SK-N-MC (cell line): ENCODE data around the gene ZBTB46.
"Not testable (repeated sequence)": the region's sequence is repeated elsewhere in the genome, so short reads cannot be mapped to it uniquely, and the experiment has no call there.

Experiments used
- DNase-seq: peaks from one replicate; pipeline ENCODE4 v3.0.0-alpha.2; 2011; ENCODE audit warnings: low read depth, low spot score
- H3K27ac ChIP-seq: fragments of 200-600 bp; sonication (generic); 2 replicates; pipeline ENCODE4 v1.5.1; 2016; ENCODE audit warnings: mixed run types
- H3K36me3 ChIP-seq: fragments of 200-600 bp; sonication (generic); 2 replicates; pipeline ENCODE4 v1.6.1; 2017; ENCODE audit warnings: antibody characterized with exemption, low read length, mixed read lengths; ENCODE audit not compliant: insufficient read depth
- H3K4me3 ChIP-seq: fragments of 200-600 bp; sonication (generic); 2 replicates; pipeline ENCODE4 v1.5.1; 2016
- H3K9ac ChIP-seq: fragments of 200-600 bp; sonication (generic); 2 replicates; pipeline ENCODE4 v1.8.0; 2017; ENCODE audit warnings: mixed run types, mixed read lengths; ENCODE audit not compliant: insufficient read length
- H3K9me3 ChIP-seq: fragments of 200-600 bp; sonication (generic); 2 replicates; pipeline ENCODE4 v1.6.1; 2017; ENCODE audit warnings: low read depth, mild to moderate bottlenecking, antibody characterized with exemption, low read length, moderate library complexity, mixed read lengths
- EZH2 ChIP-seq: fragments of 200-600 bp; sonication (generic); IDR thresholded peaks from one replicate; pipeline ENCODE4 v1.6.1; 2017; ENCODE audit warnings: antibody characterized with exemption
- FOXP2 ChIP-seq: optimal IDR thresholded peaks from 2 replicates; pipeline ENCODE3; 2011; ENCODE audit warnings: mild to moderate bottlenecking, moderate library complexity; ENCODE audit not compliant: insufficient read depth; ENCODE audit errors: extremely low read length, control extremely low read depth
- POLR2AphosphoS5 ChIP-seq: IDR thresholded peaks from 2 replicates; pipeline ENCODE4 v1.6.1; 2012; ENCODE audit warnings: mild to moderate bottlenecking, low read depth, low read length, borderline replicate concordance

The ZBTB46 gene

GRCh38 chr20:63802469-63803240 is 28.4 kb downstream of the ZBTB46 start:
- no peak for DNase-seq
- no peaks in the 10 kb centered on the region for H3K9me3 ChIP-seq
- H3K36me3 ChIP-seq: no peaks in the 10 kb centered on the region
- H3K27ac ChIP-seq: no peak overlapping the region
- no peak for TF ChIP-seq FOXP2
- no peak for TF ChIP-seq POLR2AphosphoS5
- TF ChIP-seq EZH2: no peak
- H3K9ac ChIP-seq: no peak overlapping the region
- H3K4me3 ChIP-seq: no peak overlapping the region

- not testable (repeated sequence) for H3K36me3 ChIP-seq, H3K9ac ChIP-seq, H3K27ac ChIP-seq, DNase-seq, H3K9me3 ChIP-seq, H3K4me3 ChIP-seq
Measured at GRCh38 chr20:63801174-63801573, 29.9 kb downstream of the ZBTB46 start.

- H3K9me3 ChIP-seq, H3K4me3 ChIP-seq, DNase-seq, H3K9ac ChIP-seq, H3K36me3 ChIP-seq, H3K27ac ChIP-seq: not testable (repeated sequence)
Measured at GRCh38 chr20:63800411-63800810, 30.7 kb downstream of the ZBTB46 start.

- not testable (repeated sequence) for H3K9me3 ChIP-seq, H3K36me3 ChIP-seq, H3K9ac ChIP-seq, H3K4me3 ChIP-seq, H3K27ac ChIP-seq, DNase-seq
Measured at GRCh38 chr20:63799127-63799526, 31.9 kb downstream of the ZBTB46 start.

GRCh38 chr20:63797175-63797574 is 33.9 kb downstream of the ZBTB46 start:
- DNase-seq, H3K27ac ChIP-seq, H3K4me3 ChIP-seq, H3K9ac ChIP-seq, H3K36me3 ChIP-seq, H3K9me3 ChIP-seq: not testable (repeated sequence)

- Histone ChIP-seq H3K9me3 (no peaks in the 10 kb centered on the region), H3K9ac (no peak overlapping the region), H3K36me3 (no peaks in the 10 kb centered on the region), H3K4me3 (no peak overlapping the region), H3K27ac (no peak overlapping the region)
- TF ChIP-seq FOXP2 (no peak), EZH2 (no peak), POLR2AphosphoS5 (no peak)
- no peak for DNase-seq
Measured at GRCh38 chr20:63795178-63795830, 35.8 kb downstream of the ZBTB46 start.

- Histone ChIP-seq H3K9me3 (no peaks in the 10 kb centered on the region), H3K36me3 (no peaks in the 10 kb centered on the region), H3K27ac (no peak overlapping the region), H3K4me3 (no peak overlapping the region), H3K9ac (no peak overlapping the region)
- no peak for TF ChIP-seq FOXP2
- no peak for TF ChIP-seq EZH2
- TF ChIP-seq POLR2AphosphoS5: no peak
- DNase-seq: no peak
Measured at GRCh38 chr20:63794614-63795013, 36.5 kb downstream of the ZBTB46 start.

GRCh38 chr20:63792866-63793265 is 38.2 kb downstream of the ZBTB46 start:
- TF ChIP-seq FOXP2 (no peak), EZH2 (no peak), POLR2AphosphoS5 (no peak)
- H3K36me3 ChIP-seq: no peaks in the 10 kb centered on the region
- no peak for DNase-seq

GRCh38 chr20:63791497-63792156 is 39.4 kb downstream of the ZBTB46 start:
- H3K4me3 ChIP-seq: no peak overlapping the region
- DNase-seq: no peak
- H3K9ac ChIP-seq: no peak overlapping the region
- no peaks in the 10 kb centered on the region for H3K9me3 ChIP-seq
- no peak for TF ChIP-seq EZH2
- TF ChIP-seq FOXP2: no peak
- no peak for TF ChIP-seq POLR2AphosphoS5
- no peaks in the 10 kb centered on the region for H3K36me3 ChIP-seq
- no peak overlapping the region for H3K27ac ChIP-seq

More at GRCh38 chr20:63792866-63793265, 38.2 kb downstream of the ZBTB46 start:
- H3K9me3 ChIP-seq: no peaks in the 10 kb centered on the region
- no peak overlapping the region for H3K27ac ChIP-seq
- no peak overlapping the region for H3K9ac ChIP-seq
- no peak overlapping the region for H3K4me3 ChIP-seq
